H9 (cell line): Measurements from ENCODE around the gene MUC5B. TPM values are rescaled to one million over a fixed set of nuclear protein-coding genes. Genes with fewer than 3 reads are reported as not detected.

Experiments
- DNase-seq: peaks from one replicate; pipeline ENCODE4 v3.0.0-alpha.2; 2017
- H2AFZ ChIP-seq: one replicate; pipeline ENCODE4 v1.6.1; 2013; ENCODE audit warnings: mild to moderate bottlenecking, low read length, control low read depth, moderate library complexity
- H2AK5ac ChIP-seq: 2 replicates; pipeline ENCODE4 v1.6.1; 2013; ENCODE audit warnings: low read length, control low read depth, mixed read lengths; ENCODE audit not compliant: insufficient read length
- H2BK120ac ChIP-seq: one replicate; pipeline ENCODE4 v1.6.1; 2013; ENCODE audit warnings: low read depth, mild to moderate bottlenecking, low read length, control low read depth, inconsistent platforms; ENCODE audit not compliant: poor library complexity, severe bottlenecking
- H2BK12ac ChIP-seq: 2 replicates; pipeline ENCODE4 v1.6.1; 2013; ENCODE audit warnings: low read length, control low read depth, mixed read lengths, low read depth; ENCODE audit not compliant: insufficient read length
- H2BK15ac ChIP-seq: 2 replicates; pipeline ENCODE4 v1.6.1; 2013; ENCODE audit warnings: low read depth, low read length, control low read depth
- H2BK20ac ChIP-seq: one replicate; pipeline ENCODE4 v1.6.1; 2013; ENCODE audit warnings: low read depth, mild to moderate bottlenecking, low read length, control low read depth, inconsistent platforms; ENCODE audit not compliant: poor library complexity, severe bottlenecking
- H2BK5ac ChIP-seq: 2 replicates; pipeline ENCODE4 v1.6.1; 2013; ENCODE audit warnings: low read length, control low read depth, mixed read lengths; ENCODE audit not compliant: insufficient read length
- H3K14ac ChIP-seq: 2 replicates; pipeline ENCODE4 v1.6.1; 2013; ENCODE audit warnings: low read length, control low read depth; ENCODE audit not compliant: insufficient read depth
- H3K18ac ChIP-seq: 2 replicates; pipeline ENCODE4 v1.6.1; 2013; ENCODE audit warnings: low read depth, mild to moderate bottlenecking, mixed read lengths, low read length, control low read depth; ENCODE audit not compliant: insufficient read length
- H3K23ac ChIP-seq: 2 replicates; pipeline ENCODE4 v1.6.1; 2013; ENCODE audit warnings: low read length, control low read depth, mixed read lengths, low read depth; ENCODE audit not compliant: insufficient read length
- H3K23me2 ChIP-seq: 2 replicates; pipeline ENCODE4 v1.6.1; 2013; ENCODE audit warnings: low read depth, mild to moderate bottlenecking, mixed read lengths, low read length, control low read depth; ENCODE audit not compliant: insufficient read length, poor library complexity, severe bottlenecking
- H3K27ac ChIP-seq: 2 replicates; pipeline ENCODE4 v1.5.1; 2013; ENCODE audit warnings: low read length, control low read depth, mixed read lengths, low read depth; ENCODE audit not compliant: insufficient read length
- H3K27me3 ChIP-seq: 2 replicates; pipeline ENCODE4 v1.6.1; 2013; ENCODE audit warnings: low read length, control low read depth, inconsistent platforms; ENCODE audit not compliant: insufficient read depth
- H3K4ac ChIP-seq: 2 replicates; pipeline ENCODE4 v1.6.1; 2013; ENCODE audit warnings: low read depth, mild to moderate bottlenecking, control low read depth, inconsistent platforms, low read length, moderate library complexity
- H3K4me1 ChIP-seq: 2 replicates; pipeline ENCODE4 v1.6.1; 2013; ENCODE audit warnings: low read length, control low read depth, inconsistent platforms; ENCODE audit not compliant: insufficient read depth
- H3K4me2 ChIP-seq: 2 replicates; pipeline ENCODE4 v1.6.1; 2013; ENCODE audit warnings: low read length, control low read depth, mixed read lengths; ENCODE audit not compliant: insufficient read length, insufficient read depth
- H3K56ac ChIP-seq: 2 replicates; pipeline ENCODE4 v1.6.1; 2013; ENCODE audit warnings: low read depth, mild to moderate bottlenecking, mixed read lengths, low read length, control low read depth; ENCODE audit not compliant: insufficient read length
- H3K79me1 ChIP-seq: 2 replicates; pipeline ENCODE4 v1.6.1; 2013; ENCODE audit warnings: low read depth, mild to moderate bottlenecking, moderate library complexity, low read length, control low read depth, inconsistent platforms; ENCODE audit not compliant: insufficient read depth, poor library complexity, severe bottlenecking
- H3K79me2 ChIP-seq: 2 replicates; pipeline ENCODE4 v1.6.1; 2013; ENCODE audit warnings: low read length, control low read depth, inconsistent platforms; ENCODE audit not compliant: insufficient read depth
- H3K9ac ChIP-seq: 2 replicates; pipeline ENCODE4 v1.6.1; 2013; ENCODE audit warnings: low read length, control low read depth, mixed read lengths; ENCODE audit not compliant: insufficient read length; ENCODE audit errors: extremely low read depth
- H3K9me3 ChIP-seq: one replicate; pipeline ENCODE4 v1.6.1; 2013; ENCODE audit warnings: low read depth, low read length, inconsistent platforms; ENCODE audit not compliant: control insufficient read depth
- H3T11ph ChIP-seq: one replicate; pipeline ENCODE4 v1.6.1; 2013; ENCODE audit warnings: mild to moderate bottlenecking, low read length, control low read depth, inconsistent platforms
- H4K20me1 ChIP-seq: one replicate; pipeline ENCODE4 v1.6.1; 2013; ENCODE audit not compliant: control insufficient read depth, insufficient read length, insufficient read depth
- H4K5ac ChIP-seq: 2 replicates; pipeline ENCODE4 v1.6.1; 2013; ENCODE audit warnings: low read depth, mild to moderate bottlenecking, mixed read lengths, low read length, control low read depth; ENCODE audit not compliant: insufficient read length
- H4K8ac ChIP-seq: replicated peaks from 2 replicates; pipeline ENCODE4 v1.6.1; 2013; ENCODE audit warnings: low read length, control low read depth, mixed read lengths, low read depth; ENCODE audit not compliant: insufficient read length
- H4K91ac ChIP-seq: 2 replicates; pipeline ENCODE4 v1.6.1; 2013; ENCODE audit warnings: low read depth, mild to moderate bottlenecking, moderate library complexity, mixed read lengths, low read length, control low read depth; ENCODE audit not compliant: insufficient read length
- H3K27ac Mint-ChIP-seq, 3 experiments: 2 replicates in 2 of 3; 3 replicates in 1 of 3; pipeline ENCODE4 v1.8.0; 2020 to 2021; ENCODE audit warnings: mixed read lengths in 3 of 3, mild to moderate bottlenecking in 1 of 3, moderate library complexity in 1 of 3
- H3K27me3 Mint-ChIP-seq: 2 replicates; pipeline ENCODE4 v1.8.0; 2021; ENCODE audit warnings: low read depth, mild to moderate bottlenecking, moderate library complexity, mixed read lengths
- H3K36me3 Mint-ChIP-seq, 3 experiments: 2 replicates in 2 of 3; 3 replicates in 1 of 3; pipeline ENCODE4 v1.8.0; 2020 to 2021; ENCODE audit warnings: low read depth in 3 of 3, mixed read lengths in 3 of 3; ENCODE audit not compliant: insufficient read depth in 1 of 3
- H3K4me1 Mint-ChIP-seq, 2 experiments: 2 replicates each; pipeline ENCODE4 v1.8.0; 2020; ENCODE audit warnings: mixed read lengths in 2 of 2
- H3K4me3 Mint-ChIP-seq, 2 experiments: 2 replicates in 1 of 2; 3 replicates in 1 of 2; pipeline ENCODE4 v1.8.0; 2020 to 2021; ENCODE audit warnings: mild to moderate bottlenecking in 2 of 2, mixed read lengths in 2 of 2, moderate library complexity in 1 of 2
- H3K9me3 Mint-ChIP-seq, 2 experiments: 2 replicates in 1 of 2; 3 replicates in 1 of 2; pipeline ENCODE4 v1.8.0; 2020; ENCODE audit warnings: mild to moderate bottlenecking in 2 of 2, mixed read lengths in 2 of 2, moderate library complexity in 1 of 2
- CTCF ChIP-seq: fragments of 200-600 bp; sonication (generic); conservative IDR thresholded peaks from 3 replicates; pipeline ENCODE4 v1.8.0; 2021; ENCODE audit warnings: antibody characterized with exemption, mild to moderate bottlenecking
- whole genome bisulfite sequencing: extraction: QIAGEN DNeasy Blood & Tissue Kit; methylation state at CpG from one replicate; pipeline ENCODE4 v1.1.7; 2013; ENCODE audit warnings: missing lambda C conversion rate, low lambda C conversion rate, mixed read lengths; ENCODE audit not compliant: insufficient read length; ENCODE audit errors: extremely low coverage; 5-methylcytosine and 5-hydroxymethylcytosine counted together
- total RNA-seq: library from RNA; stranded (reverse); gene quantifications from 2 replicates; pipeline ENCODE4 v1.2.1, GENCODE V29; 2021

MUC5B gene
- total RNA-seq, 1 experiment from 2014 or later, result not detected

DNA sequence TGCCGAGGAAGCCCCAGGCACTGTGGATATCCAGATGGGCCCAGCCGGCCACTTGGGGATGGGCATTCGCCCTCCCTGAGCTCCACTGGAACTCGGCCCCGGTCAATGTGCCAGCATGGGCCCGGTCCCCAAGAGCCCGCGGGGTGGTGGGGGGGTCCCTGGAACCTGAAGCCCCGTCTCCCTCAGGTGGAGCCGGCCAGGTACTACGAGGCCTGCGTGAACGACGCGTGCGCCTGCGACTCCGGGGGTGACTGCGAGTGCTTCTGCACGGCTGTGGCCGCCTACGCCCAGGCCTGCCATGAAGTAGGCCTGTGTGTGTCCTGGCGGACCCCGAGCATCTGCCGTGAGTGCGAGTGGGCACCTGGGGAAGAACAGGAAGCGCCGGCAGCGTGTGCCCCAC lies 44.0 kb upstream of the MUC5B start:
- no peaks in the 10 kb centered on the region; the same call in 1 of the 2 replicates for H3K79me2 ChIP-seq
- no peaks in the 10 kb centered on the region for H3K4me1 Mint-ChIP-seq
- no peak overlapping the region for H3K27ac Mint-ChIP-seq
- no peaks in the 10 kb centered on the region for H4K20me1 ChIP-seq
- no peak overlapping the region for H3T11ph ChIP-seq
- peaks cover 9 to 42% of the 10 kb centered on the region in 2 experiments for H3K9me3 Mint-ChIP-seq
- no peak overlapping the region for H3K4me2 ChIP-seq
- no peak overlapping the region for H4K8ac ChIP-seq
- no peaks in the 10 kb centered on the region for H3K23me2 ChIP-seq
- H4K91ac ChIP-seq, result no peak overlapping the region
- H3K27me3 ChIP-seq, result no peaks in the 10 kb centered on the region
- no peaks in the 10 kb centered on the region for H3K9me3 ChIP-seq
- H3K9ac ChIP-seq, result no peak overlapping the region
- H3K23ac ChIP-seq, result no peak overlapping the region
- no peak overlapping the region for H3K56ac ChIP-seq
- H3K4ac ChIP-seq, result no peak overlapping the region
- H3K36me3 Mint-ChIP-seq, result peaks cover 0 to 5% (median 5%) of the 10 kb centered on the region in 3 experiments; a peak in 2 of 7 replicates
- no peak overlapping the region for H3K27ac ChIP-seq
- no peak overlapping the region for H2BK5ac ChIP-seq
- H2BK20ac ChIP-seq, result no peak overlapping the region
- H3K4me1 ChIP-seq, result no peaks in the 10 kb centered on the region
- H3K18ac ChIP-seq, result no peak overlapping the region
- no peak overlapping the region for H4K5ac ChIP-seq
- no peak for TF ChIP-seq CTCF
- no peak overlapping the region for H3K4me3 Mint-ChIP-seq
- DNase-seq, result no peak
- no peaks in the 10 kb centered on the region for H3K79me1 ChIP-seq
- H3K14ac ChIP-seq, result no peak overlapping the region
- no CpG with 5 or more reads among the region's 29 CpGs for WGBS
- no peak overlapping the region for H2BK15ac ChIP-seq
- H2AK5ac ChIP-seq, result no peak overlapping the region
- H2BK12ac ChIP-seq, result no peak overlapping the region
- H2BK120ac ChIP-seq, result no peak overlapping the region
- no peak overlapping the region for H2AFZ ChIP-seq
- peaks cover 3% of the 10 kb centered on the region for H3K27me3 Mint-ChIP-seq
